ENCODE results near the gene KCTD8.

GRCh38 chr4:44279469-44279868, 169.1 kb downstream of the KCTD8 start:
- TF ChIP-seq CTCF (IDR thresholded peaks at IDR 0.05), result no peak
- TF ChIP-seq POLR2A (IDR thresholded peaks at IDR 0.05), result no peak
- no peak for TF ChIP-seq POLR2AphosphoS5 (IDR thresholded peaks at IDR 0.05)
- TF ChIP-seq EP300 (IDR thresholded peaks at IDR 0.05), result no peak

All from stomach (tissue), 4 donors.